ENCODE results near the gene NPR3.
"Not testable (repeated sequence)": the region's sequence is repeated elsewhere in the genome, so short reads cannot be mapped to it uniquely, and the experiment has no call there.

Gene NPR3

DNA sequence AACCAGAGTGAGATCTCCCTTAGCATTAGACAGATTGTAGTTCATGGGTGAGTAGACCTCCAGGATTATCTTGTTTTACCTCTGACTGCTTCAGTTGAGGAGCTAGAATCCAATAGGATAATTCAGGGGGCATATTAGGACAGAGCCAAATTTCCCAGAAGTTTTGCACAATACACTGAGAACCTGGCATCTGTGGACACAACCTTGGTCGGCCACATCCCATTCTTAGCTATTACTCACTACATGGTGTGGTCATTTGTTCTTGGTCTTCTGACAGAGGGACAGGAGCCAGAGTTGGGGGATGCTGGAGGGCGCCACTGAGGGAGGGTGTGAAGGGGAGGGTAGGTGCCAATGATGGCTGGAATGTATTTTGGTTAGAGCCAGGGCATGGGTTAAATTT lies 66.6 kb downstream of the NPR3 start:
- H3K9me3 Mint-ChIP-seq = peaks cover 9% of the 10 kb centered on the region
- H3K4me3 Mint-ChIP-seq = no peak overlapping the region
- ATAC-seq (replicated peaks; ENCODE audit: extremely low read depth, poor library complexity, severe bottlenecking) (no peak), DNase-seq (ENCODE audit: low spot score in 2 of 2) (no peak)
- H3K36me3 Mint-ChIP-seq (ENCODE audit: insufficient read depth) = peaks cover 2% of the 10 kb centered on the region
- no peak overlapping the region for H3K27ac Mint-ChIP-seq (ENCODE audit: low read depth)
- H3K4me1 Mint-ChIP-seq = no peaks in the 10 kb centered on the region
- H3K27me3 Mint-ChIP-seq = no peaks in the 10 kb centered on the region

DNA sequence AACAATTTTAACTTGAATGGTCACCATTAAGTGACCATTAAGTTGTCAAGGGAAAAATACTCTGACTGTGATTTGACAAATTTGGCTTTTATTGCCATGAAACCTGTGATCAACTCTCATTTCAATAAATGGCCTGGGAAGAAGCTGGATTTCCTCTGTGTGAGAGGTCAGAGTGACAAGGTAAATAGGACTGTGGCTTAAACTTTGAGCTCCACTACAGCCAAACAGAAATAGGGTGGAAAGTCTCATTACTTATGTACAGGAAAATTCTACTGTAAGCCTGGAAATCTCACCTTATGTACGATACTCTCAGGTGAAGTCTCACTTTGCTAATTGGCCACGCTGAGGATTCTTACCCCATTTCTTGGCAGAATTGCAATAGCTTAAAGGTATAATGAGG lies 67.3 kb downstream of the NPR3 start:
- Mint-ChIP-seq H3K27me3 (no peaks in the 10 kb centered on the region), H3K4me3 (no peak overlapping the region), H3K27ac (ENCODE audit: low read depth) (no peak overlapping the region), H3K4me1 (no peaks in the 10 kb centered on the region), H3K9me3 (peaks cover 9% of the 10 kb centered on the region), H3K36me3 (ENCODE audit: insufficient read depth) (peaks cover 2% of the 10 kb centered on the region)
- ATAC-seq (replicated peaks; ENCODE audit: extremely low read depth, poor library complexity, severe bottlenecking) (no peak), DNase-seq (ENCODE audit: low spot score in 2 of 2) (no peak)

DNA sequence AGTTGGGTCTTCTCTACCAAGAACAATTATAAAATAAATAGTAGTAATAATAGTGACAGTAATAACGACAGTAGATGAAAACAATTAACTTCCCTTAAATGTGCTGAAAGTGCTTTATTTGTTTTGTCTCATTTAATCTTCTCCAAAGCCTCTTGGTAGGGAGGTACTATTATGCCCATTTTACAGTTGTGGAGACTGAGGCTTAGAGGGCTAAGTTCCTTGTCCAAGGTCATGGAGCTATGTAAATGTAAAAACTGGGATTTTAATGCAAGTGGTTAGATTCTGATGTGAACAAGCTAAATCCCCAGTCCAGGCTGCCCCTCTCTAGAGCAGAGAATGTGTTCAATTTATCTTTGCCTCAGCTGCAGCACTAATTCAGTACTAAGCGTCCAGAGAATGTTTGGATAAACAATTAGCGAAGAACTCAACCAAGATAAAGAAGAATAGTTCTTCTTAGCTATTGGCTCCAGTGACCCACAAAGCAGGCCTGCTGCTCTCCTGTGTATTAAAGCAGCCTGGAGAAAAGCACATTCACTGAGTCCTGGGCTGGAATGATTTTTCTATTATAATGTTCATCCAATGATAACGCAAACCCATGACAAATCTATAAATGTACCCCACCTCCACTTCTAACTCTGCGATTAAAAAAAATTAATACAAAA lies 68.8 kb downstream of the NPR3 start:
- DNase-seq (ENCODE audit: low spot score in 2 of 2) (no peak), ATAC-seq (replicated peaks; ENCODE audit: extremely low read depth, poor library complexity, severe bottlenecking) (no peak)
- H3K36me3 Mint-ChIP-seq (ENCODE audit: insufficient read depth) = peaks cover 2% of the 10 kb centered on the region

DNA sequence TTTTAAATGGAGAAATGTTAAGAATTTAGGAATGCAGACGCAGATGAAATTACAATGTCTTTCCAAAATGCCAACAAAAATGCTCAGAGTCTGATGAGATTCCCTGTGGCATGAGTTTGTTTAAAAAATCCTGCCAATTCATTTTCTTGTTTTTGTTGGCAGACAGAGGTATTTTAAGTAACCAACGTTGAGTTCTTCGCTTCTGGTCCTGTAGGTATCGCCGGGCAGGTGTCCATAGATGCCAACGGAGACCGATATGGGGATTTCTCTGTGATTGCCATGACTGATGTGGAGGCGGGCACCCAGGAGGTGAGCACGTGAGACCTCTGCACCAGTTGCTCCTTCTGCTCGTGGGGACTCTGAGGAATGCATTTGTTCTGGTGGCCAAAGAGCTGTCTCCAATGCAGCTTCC lies 69.4 kb downstream of the NPR3 start:
- no peaks in the 10 kb centered on the region for H3K27me3 Mint-ChIP-seq
- no peaks in the 10 kb centered on the region for H3K4me1 Mint-ChIP-seq
- H3K9me3 Mint-ChIP-seq = peaks cover 9% of the 10 kb centered on the region
- DNase-seq (ENCODE audit: low spot score in 2 of 2) (no peak), ATAC-seq (replicated peaks; ENCODE audit: extremely low read depth, poor library complexity, severe bottlenecking) (no peak)
- H3K4me3 Mint-ChIP-seq = no peak overlapping the region
- H3K36me3 Mint-ChIP-seq (ENCODE audit: insufficient read depth) = peaks cover 2% of the 10 kb centered on the region
- H3K27ac Mint-ChIP-seq (ENCODE audit: low read depth) = no peak overlapping the region

More for the DNA sequence above, 68.8 kb downstream of the NPR3 start:
- Mint-ChIP-seq H3K4me1 (no peaks in the 10 kb centered on the region), H3K4me3 (no peak overlapping the region), H3K9me3 (peaks cover 9% of the 10 kb centered on the region), H3K27ac (ENCODE audit: low read depth) (no peak overlapping the region), H3K27me3 (no peaks in the 10 kb centered on the region)

DNA sequence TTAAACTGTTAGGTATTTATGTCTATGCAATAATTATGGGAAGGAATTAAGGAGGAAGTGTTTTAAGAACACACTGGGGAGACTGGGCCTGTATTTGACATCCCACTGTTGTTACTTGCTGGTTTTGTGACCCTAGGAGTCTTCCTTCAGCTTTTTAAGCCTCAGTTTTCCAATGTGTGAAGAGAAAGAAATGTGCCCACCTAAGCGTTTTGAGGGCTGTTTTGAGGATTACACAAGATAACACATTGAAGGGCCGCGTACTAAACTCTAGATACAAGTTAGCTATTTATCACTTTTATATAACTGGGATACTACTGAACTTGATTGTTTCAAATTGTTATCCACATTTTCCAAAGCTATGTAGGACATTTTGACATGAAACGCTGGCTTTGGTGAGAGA lies 72.5 kb downstream of the NPR3 start:
- DNase-seq (ENCODE audit: low spot score in 2 of 2) (no peak), ATAC-seq (replicated peaks; ENCODE audit: extremely low read depth, poor library complexity, severe bottlenecking) (no peak)
- no peaks in the 10 kb centered on the region for H3K9me3 Mint-ChIP-seq
- no peaks in the 10 kb centered on the region for H3K27me3 Mint-ChIP-seq
- H3K4me3 Mint-ChIP-seq = no peak overlapping the region
- H3K4me1 Mint-ChIP-seq = no peaks in the 10 kb centered on the region
- no peak overlapping the region for H3K27ac Mint-ChIP-seq (ENCODE audit: low read depth)
- H3K36me3 Mint-ChIP-seq (ENCODE audit: insufficient read depth) = no peaks in the 10 kb centered on the region

DNA sequence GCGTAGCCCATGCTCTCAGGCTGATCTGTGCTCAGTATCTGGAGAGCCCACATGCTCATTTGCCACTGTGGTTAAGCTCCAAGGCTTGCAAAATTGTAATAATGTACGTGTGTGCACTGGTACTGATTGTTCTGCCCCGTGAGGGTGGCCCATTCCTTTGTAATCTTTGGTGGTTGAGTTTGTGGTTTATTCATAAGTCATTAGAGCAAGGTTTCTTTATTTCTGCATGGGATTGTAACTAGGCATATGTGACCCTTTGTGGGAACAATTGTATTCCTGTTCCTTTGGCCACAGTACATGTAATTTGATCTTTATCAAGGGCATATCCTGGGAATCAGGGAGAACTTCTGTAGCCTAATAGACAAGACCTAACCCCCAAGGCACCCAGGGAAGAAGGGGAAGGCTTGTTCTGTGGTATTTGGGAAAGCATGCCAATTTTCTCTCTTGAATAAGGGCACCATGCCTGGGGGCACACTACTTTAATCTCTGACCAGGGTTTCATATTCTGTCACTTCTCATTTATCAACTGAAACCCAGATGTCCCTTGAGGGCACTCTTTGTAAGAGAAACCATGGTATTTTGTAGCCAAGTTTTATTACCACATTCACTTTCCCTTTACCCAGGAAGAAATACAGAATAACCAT lies 74.6 kb downstream of the NPR3 start:
- ATAC-seq (replicated peaks; ENCODE audit: extremely low read depth, poor library complexity, severe bottlenecking) (no peak), DNase-seq (ENCODE audit: low spot score in 2 of 2) (no peak)
- no peaks in the 10 kb centered on the region for H3K27me3 Mint-ChIP-seq
- no peaks in the 10 kb centered on the region for H3K36me3 Mint-ChIP-seq (ENCODE audit: insufficient read depth)
- no peak overlapping the region for H3K27ac Mint-ChIP-seq (ENCODE audit: low read depth)
- H3K4me1 Mint-ChIP-seq = no peaks in the 10 kb centered on the region
- H3K9me3 Mint-ChIP-seq = no peaks in the 10 kb centered on the region
- H3K4me3 Mint-ChIP-seq = no peak overlapping the region

DNA sequence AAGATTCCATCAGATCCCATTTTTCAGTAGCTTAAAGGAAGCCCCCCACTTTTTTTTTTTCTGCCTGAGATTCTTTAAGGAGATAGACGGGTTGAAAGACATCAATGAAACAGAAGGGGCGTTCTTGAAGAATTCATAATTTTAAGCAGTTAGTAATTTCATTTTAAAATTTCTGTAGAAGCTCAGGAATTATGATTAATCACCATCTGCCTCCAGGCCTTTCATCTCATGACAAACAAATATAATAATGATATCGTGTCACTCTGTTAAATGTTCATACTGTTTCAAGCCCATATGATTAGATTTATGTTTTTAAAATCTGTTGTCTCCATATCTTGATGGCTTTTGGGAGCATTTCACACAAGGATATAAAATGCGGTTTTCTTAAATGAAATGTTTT lies 75.2 kb downstream of the NPR3 start:
- Mint-ChIP-seq H3K27ac (ENCODE audit: low read depth) (no peak overlapping the region), H3K36me3 (ENCODE audit: insufficient read depth) (no peaks in the 10 kb centered on the region), H3K4me1 (no peaks in the 10 kb centered on the region), H3K27me3 (no peaks in the 10 kb centered on the region), H3K9me3 (no peaks in the 10 kb centered on the region), H3K4me3 (no peak overlapping the region)
- ATAC-seq (replicated peaks; ENCODE audit: extremely low read depth, poor library complexity, severe bottlenecking) = no peak
- DNase-seq (ENCODE audit: low spot score in 2 of 2) = no peak

DNA sequence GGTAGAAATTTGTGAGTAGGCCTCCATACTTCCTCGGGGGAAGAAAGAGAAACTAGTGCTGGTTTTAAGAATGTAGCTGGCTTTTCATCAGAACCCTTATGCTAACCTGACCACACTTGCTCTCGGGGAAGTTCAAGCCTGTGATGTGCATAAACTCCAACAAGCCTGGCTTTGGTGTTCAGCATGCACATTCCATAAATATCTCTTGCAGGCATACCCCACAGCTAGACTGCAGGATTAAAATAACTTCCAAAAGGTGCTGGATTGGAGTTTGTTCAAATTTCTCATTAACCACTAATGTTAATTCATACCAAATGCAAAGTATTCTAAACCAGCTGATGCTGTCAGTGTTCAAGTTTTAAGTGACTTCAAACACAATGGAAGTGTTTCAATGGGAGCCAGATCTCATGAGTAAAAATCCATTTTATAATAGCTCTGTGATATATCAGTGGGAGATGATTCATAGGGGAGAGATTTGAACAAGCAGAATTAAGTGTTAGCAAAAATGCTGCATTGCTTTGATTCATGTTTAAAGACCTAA lies 79.4 kb downstream of the NPR3 start:
- DNase-seq (ENCODE audit: low spot score in 2 of 2) (no peak), ATAC-seq (replicated peaks; ENCODE audit: extremely low read depth, poor library complexity, severe bottlenecking) (no peak)
- Mint-ChIP-seq H3K27me3 (no peaks in the 10 kb centered on the region), H3K4me3 (no peak overlapping the region), H3K27ac (ENCODE audit: low read depth) (no peak overlapping the region), H3K4me1 (no peaks in the 10 kb centered on the region), H3K9me3 (no peaks in the 10 kb centered on the region), H3K36me3 (ENCODE audit: insufficient read depth) (no peaks in the 10 kb centered on the region)

DNA sequence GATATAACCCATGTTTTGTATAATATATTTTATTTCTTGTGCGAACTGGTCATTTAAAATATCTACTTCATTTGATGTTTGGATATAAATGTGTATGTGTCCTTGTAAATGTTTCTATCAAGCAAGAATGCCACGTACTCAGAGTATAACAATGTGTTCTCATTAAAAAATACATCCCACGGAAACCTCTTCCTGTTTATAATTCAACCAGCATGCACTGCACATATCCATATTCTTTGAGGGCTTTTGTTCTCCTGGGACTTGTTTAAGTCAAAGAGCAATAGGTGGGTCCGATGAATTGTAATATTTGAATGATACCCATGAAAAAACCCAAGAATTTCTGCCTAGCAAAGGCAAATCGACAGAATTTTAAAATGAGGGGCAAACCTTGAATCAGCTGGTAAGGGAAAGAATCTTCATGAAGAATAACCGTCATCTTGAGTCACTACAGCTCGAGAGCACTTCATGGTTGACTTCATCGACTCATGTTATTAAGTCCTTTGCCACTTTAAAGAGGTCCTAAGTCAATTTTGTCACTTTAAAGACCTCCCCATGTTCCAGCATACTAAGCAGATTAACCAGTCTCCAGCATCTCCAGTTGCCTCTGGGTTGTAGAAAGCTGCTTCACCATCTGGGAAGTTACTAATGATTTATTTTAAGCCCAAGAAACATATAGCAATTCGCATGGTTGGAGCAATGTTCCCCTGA lies 80.6 kb downstream of the NPR3 start:
- Mint-ChIP-seq H3K27ac (ENCODE audit: low read depth) (no peak overlapping the region), H3K36me3 (ENCODE audit: insufficient read depth) (no peaks in the 10 kb centered on the region), H3K9me3 (peaks cover 5% of the 10 kb centered on the region), H3K27me3 (no peaks in the 10 kb centered on the region), H3K4me3 (no peak overlapping the region), H3K4me1 (no peaks in the 10 kb centered on the region)
- ATAC-seq (replicated peaks; ENCODE audit: extremely low read depth, poor library complexity, severe bottlenecking) (no peak), DNase-seq (ENCODE audit: low spot score in 2 of 2) (no peak)

DNA sequence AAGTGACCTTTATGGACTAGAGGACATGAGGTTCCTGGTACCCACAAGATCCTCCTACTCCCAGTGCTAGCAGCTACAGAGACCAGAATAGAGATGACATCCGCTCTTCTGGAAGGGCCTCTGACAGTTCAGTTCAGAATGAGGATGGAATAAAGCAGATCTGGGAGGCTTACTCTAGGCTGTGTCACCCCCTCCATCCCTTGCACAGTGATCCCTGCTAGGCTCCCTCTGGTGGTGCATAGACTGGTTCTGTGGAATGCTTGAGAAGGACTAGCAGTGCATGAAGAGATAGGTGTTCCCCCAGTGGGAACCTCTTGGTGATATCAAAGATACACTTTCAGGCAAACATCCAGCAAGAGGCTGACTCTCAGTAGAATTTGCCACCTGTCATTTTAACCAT lies 83.0 kb downstream of the NPR3 start:
- ATAC-seq (replicated peaks; ENCODE audit: extremely low read depth, poor library complexity, severe bottlenecking) (no peak), DNase-seq (ENCODE audit: low spot score in 2 of 2) (no peak)
- no peak overlapping the region for H3K4me3 Mint-ChIP-seq
- no peaks in the 10 kb centered on the region for H3K27me3 Mint-ChIP-seq
- no peaks in the 10 kb centered on the region for H3K4me1 Mint-ChIP-seq
- H3K27ac Mint-ChIP-seq (ENCODE audit: low read depth) = no peak overlapping the region
- no peaks in the 10 kb centered on the region for H3K36me3 Mint-ChIP-seq (ENCODE audit: insufficient read depth)
- H3K9me3 Mint-ChIP-seq = peaks cover 5% of the 10 kb centered on the region

DNA sequence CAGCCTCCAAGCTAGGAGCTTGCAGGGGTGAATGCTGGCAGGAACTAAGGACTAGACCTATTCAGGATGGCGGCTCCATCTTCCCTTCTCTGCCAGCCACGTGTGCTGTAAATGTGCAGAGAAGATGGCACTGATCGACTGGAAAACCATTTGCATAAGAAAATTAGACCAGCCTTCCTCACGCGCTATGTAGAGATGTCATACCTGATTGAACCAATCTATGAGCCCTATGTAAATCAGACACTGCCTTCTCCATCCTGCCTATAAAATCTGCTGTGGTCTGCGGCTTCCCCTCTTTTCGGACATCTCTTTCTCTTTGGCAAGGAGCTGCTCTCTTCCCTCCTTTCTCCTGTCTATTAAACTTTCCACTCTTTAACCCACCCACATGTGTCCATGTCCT lies 91.6 kb downstream of the NPR3 start:
- no peak for DNase-seq (ENCODE audit: low spot score in 2 of 2)
- no peaks in the 10 kb centered on the region for H3K27me3 Mint-ChIP-seq
- H3K9me3 Mint-ChIP-seq = peaks cover 10% of the 10 kb centered on the region
- no peaks in the 10 kb centered on the region for H3K4me1 Mint-ChIP-seq
- H3K36me3 Mint-ChIP-seq (ENCODE audit: insufficient read depth) = no peaks in the 10 kb centered on the region
- H3K27ac Mint-ChIP-seq (ENCODE audit: low read depth) = no peak overlapping the region
- ATAC-seq (replicated peaks; ENCODE audit: extremely low read depth, poor library complexity, severe bottlenecking) = no peak
- no peak overlapping the region for H3K4me3 Mint-ChIP-seq

DNA sequence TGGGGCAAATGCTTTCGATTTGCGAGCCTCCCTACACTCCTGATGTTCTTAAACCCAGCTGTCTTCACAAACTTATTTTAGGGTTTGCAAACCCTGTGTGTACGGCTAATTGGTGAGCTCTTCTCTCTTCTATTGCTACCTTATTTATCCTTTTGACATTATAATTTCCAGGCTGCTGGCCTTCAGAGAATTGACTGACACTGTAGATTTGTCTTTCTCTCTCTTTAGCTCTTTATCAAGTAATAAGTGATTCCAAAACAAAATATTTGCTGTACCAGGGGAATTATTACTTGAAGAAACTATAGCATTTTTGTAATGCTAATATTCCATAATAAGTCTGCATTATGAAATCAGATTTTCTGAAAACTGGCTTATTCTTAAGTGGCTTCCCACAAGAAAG lies 92.5 kb downstream of the NPR3 start:
- ATAC-seq (replicated peaks; ENCODE audit: extremely low read depth, poor library complexity, severe bottlenecking) (no peak), DNase-seq (ENCODE audit: low spot score in 2 of 2) (no peak)
- no peaks in the 10 kb centered on the region for H3K27me3 Mint-ChIP-seq
- H3K4me1 Mint-ChIP-seq = no peaks in the 10 kb centered on the region
- H3K27ac Mint-ChIP-seq (ENCODE audit: low read depth) = no peak overlapping the region
- H3K9me3 Mint-ChIP-seq = peaks cover 15% of the 10 kb centered on the region
- no peaks in the 10 kb centered on the region for H3K36me3 Mint-ChIP-seq (ENCODE audit: insufficient read depth)
- H3K4me3 Mint-ChIP-seq = no peak overlapping the region

DNA sequence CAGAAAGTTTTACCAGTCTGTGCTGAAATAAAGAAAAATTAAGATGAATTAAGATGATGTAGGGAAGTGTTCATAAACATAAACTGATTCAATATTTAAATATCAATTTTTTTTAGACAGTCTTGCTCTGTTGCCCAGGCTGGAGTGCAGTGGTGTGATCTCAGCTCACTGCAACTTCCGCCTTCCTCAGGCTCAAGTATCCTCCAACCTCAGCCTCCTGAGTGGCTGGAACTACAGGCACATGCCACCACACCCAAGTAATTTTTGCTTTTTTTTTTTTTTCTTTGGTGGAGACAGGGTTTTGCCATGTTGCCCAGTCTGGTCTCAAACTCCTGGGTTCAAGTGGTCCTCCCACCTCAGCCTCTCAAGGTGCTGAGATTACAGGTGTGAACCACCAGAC lies 94.3 kb downstream of the NPR3 start:
- not testable (repeated sequence) for H3K27me3 Mint-ChIP-seq; H3K36me3 Mint-ChIP-seq (ENCODE audit: insufficient read depth); DNase-seq (ENCODE audit: low spot score in 2 of 2); ATAC-seq (replicated peaks; ENCODE audit: extremely low read depth, poor library complexity, severe bottlenecking); H3K4me3 Mint-ChIP-seq; H3K27ac Mint-ChIP-seq (ENCODE audit: low read depth); H3K4me1 Mint-ChIP-seq
- H3K9me3 Mint-ChIP-seq = peaks cover 20% of the 10 kb centered on the region

Data from central memory CD8-positive, alpha-beta T cell (primary cell).